Spinal cord (tissue), 10 donors: ENCODE results near the gene PAX6. TPM values are rescaled to one million over a fixed set of nuclear protein-coding genes. Genes with fewer than 3 reads are reported as not detected.

Experiments used
- DNase-seq, 6 donors: peaks; one replicate each; pipeline versions ENCODE4 v3.0.0 to v3.0.0-alpha.2; 2013 to 2015; ENCODE audit warnings: low spot score in 6 of 6, low read depth in 4 of 6
- H3K27ac ChIP-seq: one replicate; pipeline ENCODE4 v1.5.1; 2013; ENCODE audit warnings: low read depth, low read length, control low read depth
- H3K27me3 ChIP-seq: one replicate; pipeline ENCODE4 v1.6.1; 2013; ENCODE audit warnings: low read length; ENCODE audit not compliant: control insufficient read depth, insufficient read depth
- H3K36me3 ChIP-seq: one replicate; pipeline ENCODE4 v1.6.1; 2013; ENCODE audit warnings: low read length; ENCODE audit not compliant: control insufficient read depth, insufficient read depth
- H3K4me1 ChIP-seq: one replicate; pipeline ENCODE4 v1.6.1; 2013; ENCODE audit warnings: low read length; ENCODE audit not compliant: control insufficient read depth, insufficient read depth
- H3K4me3 ChIP-seq: one replicate; pipeline ENCODE4 v1.5.1; 2013; ENCODE audit warnings: low read depth, low read length, control low read depth
- H3K9me3 ChIP-seq: one replicate; pipeline ENCODE4 v1.6.1; 2013; ENCODE audit warnings: low read length; ENCODE audit not compliant: control insufficient read depth, insufficient read depth
- WGBS: methylation state at CpG from one replicate; pipeline ENCODE4 v1.1.5; 2013; ENCODE audit warnings: missing lambda C conversion rate; ENCODE audit not compliant: insufficient coverage; 5-methylcytosine and 5-hydroxymethylcytosine counted together
- polyA plus RNA-seq, 2 donors: library from polyadenylated mRNA; unstranded; fragments of 120-200 nt; gene quantifications; one replicate each; pipeline ENCODE4 v1.2.1, GENCODE V29; 2013; ENCODE audit not compliant: insufficient read length in 2 of 2
- total RNA-seq, 2 donors: library from RNA; depleted of rRNA in 1 of 2; stranded (reverse); fragments of 120-200 nt in 1 of 2; fragments of >200 nt in 1 of 2; gene quantifications; one replicate each; pipeline versions ENCODE4 v1.2.3 to v1.2.4, GENCODE V29; 2013 to 2014
- donor health status: healthy.

The PAX6 gene
- total and polyA plus RNA-seq, 4 donors: 9.4 to 44.1 (median 31.0) TPM

- H3K9me3 ChIP-seq: no peaks in the 10 kb centered on the region
- peaks cover 99% of the 10 kb centered on the region for H3K27me3 ChIP-seq
- DNase-seq: peak in 1 of 6 donors; percentile 44
- H3K27ac ChIP-seq: no peak overlapping the region
- 72% methylated on average over 14 of the region's 24 CpGs for WGBS
- peaks cover 31% of the 10 kb centered on the region for H3K4me1 ChIP-seq
- H3K4me3 ChIP-seq: no peak overlapping the region
- peaks cover 5% of the 10 kb centered on the region for H3K36me3 ChIP-seq
Observed at GRCh38 chr11:31823644-31824331, 12.7 kb upstream of the PAX6 start.

- Histone ChIP-seq H3K27ac (no peak overlapping the region), H3K4me1 (peaks cover 38% of the 10 kb centered on the region), H3K9me3 (no peaks in the 10 kb centered on the region), H3K4me3 (no peak overlapping the region), H3K27me3 (peaks cover 99% of the 10 kb centered on the region), H3K36me3 (peaks cover 5% of the 10 kb centered on the region)
- peak in 1 of 6 donors; percentile 4 for DNase-seq
- WGBS: 72% methylated on average over 13 of the region's 14 CpGs
Observed at GRCh38 chr11:31822927-31823643, 12.0 kb upstream of the PAX6 start.

GRCh38 chr11:31822175-31822926, 11.2 kb upstream of the PAX6 start:
- DNase-seq: peak in 1 of 6 donors; percentile 75
- Histone ChIP-seq H3K27ac (no peak overlapping the region), H3K4me3 (no peak overlapping the region), H3K4me1 (peaks cover 46% of the 10 kb centered on the region), H3K36me3 (peaks cover 5% of the 10 kb centered on the region), H3K9me3 (no peaks in the 10 kb centered on the region), H3K27me3 (peaks cover 99% of the 10 kb centered on the region)
- 74% methylated on average over 12 of the region's 17 CpGs for WGBS

GRCh38 chr11:31821766-31822165, 10.6 kb upstream of the PAX6 start:
- H3K27ac ChIP-seq: no peak overlapping the region
- H3K27me3 ChIP-seq: peaks cover 99% of the 10 kb centered on the region
- no CpG with 5 or more reads among the region's 8 CpGs for WGBS
- peaks cover 5% of the 10 kb centered on the region for H3K36me3 ChIP-seq
- H3K9me3 ChIP-seq: no peaks in the 10 kb centered on the region
- H3K4me3 ChIP-seq: no peak overlapping the region
- DNase-seq: peak in 1 of 6 donors; percentile 17
- H3K4me1 ChIP-seq: peaks cover 47% of the 10 kb centered on the region

GRCh38 chr11:31821235-31821764, 10.2 kb upstream of the PAX6 start:
- DNase-seq: peak in 1 of 6 donors; percentile 7
- peaks cover 5% of the 10 kb centered on the region for H3K36me3 ChIP-seq
- H3K9me3 ChIP-seq: no peaks in the 10 kb centered on the region
- no peak overlapping the region for H3K27ac ChIP-seq
- H3K4me3 ChIP-seq: no peak overlapping the region
- peaks cover 99% of the 10 kb centered on the region for H3K27me3 ChIP-seq
- WGBS: no CpG with 5 or more reads among the region's 5 CpGs
- H3K4me1 ChIP-seq: peaks cover 49% of the 10 kb centered on the region

GRCh38 chr11:31820438-31820818, 9.3 kb upstream of the PAX6 start:
- 52% methylated on average over 11 of the region's 15 CpGs for WGBS

GRCh38 chr11:31819621-31820437, 8.7 kb upstream of the PAX6 start:
- Histone ChIP-seq H3K4me3 (no peak overlapping the region), H3K27ac (no peak overlapping the region), H3K9me3 (no peaks in the 10 kb centered on the region), H3K27me3 (peaks cover 99% of the 10 kb centered on the region), H3K36me3 (peaks cover 5% of the 10 kb centered on the region), H3K4me1 (peaks cover 48% of the 10 kb centered on the region)
- DNase-seq: peak in 1 of 6 donors; percentile 3
- WGBS: 48% methylated on average over 54 of the region's 55 CpGs

More at GRCh38 chr11:31820438-31820818, 9.3 kb upstream of the PAX6 start:
- peaks cover 99% of the 10 kb centered on the region for H3K27me3 ChIP-seq
- DNase-seq: peak in 1 of 6 donors; percentile 15
- H3K36me3 ChIP-seq: peaks cover 5% of the 10 kb centered on the region
- peaks cover 50% of the 10 kb centered on the region for H3K4me1 ChIP-seq
- H3K27ac ChIP-seq: no peak overlapping the region
- no peak overlapping the region for H3K4me3 ChIP-seq
- no peaks in the 10 kb centered on the region for H3K9me3 ChIP-seq

GRCh38 chr11:31818874-31819331, 7.8 kb upstream of the PAX6 start:
- Histone ChIP-seq H3K4me1 (peaks cover 51% of the 10 kb centered on the region), H3K27ac (no peak overlapping the region), H3K9me3 (no peaks in the 10 kb centered on the region), H3K4me3 (no peak overlapping the region), H3K27me3 (peaks cover 99% of the 10 kb centered on the region), H3K36me3 (peaks cover 5% of the 10 kb centered on the region)
- WGBS: 55% methylated on average over 21 of the region's 26 CpGs
- no peak for DNase-seq

GRCh38 chr11:31818425-31818755, 7.3 kb upstream of the PAX6 start:
- H3K27me3 ChIP-seq: peaks cover 99% of the 10 kb centered on the region
- H3K4me1 ChIP-seq: peaks cover 56% of the 10 kb centered on the region
- H3K27ac ChIP-seq: peak overlapping the region; percentile 64
- no peaks in the 10 kb centered on the region for H3K9me3 ChIP-seq
- H3K36me3 ChIP-seq: peaks cover 2% of the 10 kb centered on the region
- WGBS: 25% methylated on average over 7 of the region's 9 CpGs
- peak overlapping the region; percentile 40 for H3K4me3 ChIP-seq
- DNase-seq: no peak
